ENCODE measurements around the gene LHX1.

Gene LHX1

GRCh38 chr17:36949461-36949927, 12.2 kb downstream of the LHX1 start:
- intact Hi-C loops (cut with DNase I), result loop anchor here (2.0 kb wide), 1 partner anchor 97 kb away; no protein-coding TSS in a partner anchor

GRCh38 chr17:36950027-36950426, 12.8 kb downstream of the LHX1 start:
- no peak for DNase-seq

More at GRCh38 chr17:36949461-36949927, 12.2 kb downstream of the LHX1 start:
- no peak for DNase-seq

GRCh38 chr17:36951084-36951789, 14.0 kb downstream of the LHX1 start:
- intact Hi-C loops (cut with DNase I), result loop anchor here (10.0 kb wide), 1 partner anchor 346 kb away; the partner anchor contains the start of gene MRM1
- DNase-seq, result no peak

More at GRCh38 chr17:36950027-36950426, 12.8 kb downstream of the LHX1 start:
- intact Hi-C loops (cut with DNase I), result loop anchor here (10.0 kb wide), 1 partner anchor 345 kb away; the partner anchor contains the start of gene MRM1

- intact Hi-C loops (cut with DNase I), result no loop called here
- no peak for DNase-seq
Observed at GRCh38 chr17:36971508-36971907, 34.2 kb downstream of the LHX1 start.

- DNase-seq, result no peak
- intact Hi-C loops (cut with DNase I), result no loop called here
Observed at GRCh38 chr17:36972186-36972700, 35.0 kb downstream of the LHX1 start.

- intact Hi-C loops (cut with DNase I), result no loop called here
- DNase-seq, result no peak
Observed at GRCh38 chr17:36972905-36973304, 35.6 kb downstream of the LHX1 start.

GRCh38 chr17:36975922-36976515, 38.7 kb downstream of the LHX1 start:
- DNase-seq, result no peak
- intact Hi-C loops (cut with DNase I), result no loop called here

- DNase-seq, result no peak
- intact Hi-C loops (cut with DNase I), result no loop called here
Observed at GRCh38 chr17:36977066-36977465, 39.8 kb downstream of the LHX1 start.

- no peak for DNase-seq
- intact Hi-C loops (cut with DNase I), result no loop called here
Observed at GRCh38 chr17:36977568-36977967, 40.3 kb downstream of the LHX1 start.

GRCh38 chr17:36978810-36979564, 41.7 kb downstream of the LHX1 start:
- DNase-seq, result no peak
- intact Hi-C loops (cut with DNase I), result no loop called here

- intact Hi-C loops (cut with DNase I), result no loop called here
Observed at GRCh38 chr17:36979565-36979941, 42.3 kb downstream of the LHX1 start.

GRCh38 chr17:36980280-36980761, 43.0 kb downstream of the LHX1 start:
- DNase-seq, result no peak
- intact Hi-C loops (cut with DNase I), result no loop called here

More at GRCh38 chr17:36979565-36979941, 42.3 kb downstream of the LHX1 start:
- no peak for DNase-seq

- intact Hi-C loops (cut with DNase I), result no loop called here
Observed at GRCh38 chr17:36983618-36984017, 46.3 kb downstream of the LHX1 start.

GRCh38 chr17:36989173-36989572, 51.9 kb downstream of the LHX1 start:
- intact Hi-C loops (cut with DNase I), result no loop called here
- no peak for DNase-seq

More at GRCh38 chr17:36983618-36984017, 46.3 kb downstream of the LHX1 start:
- DNase-seq, result no peak

GRCh38 chr17:36992701-36993100, 55.4 kb downstream of the LHX1 start:
- intact Hi-C loops (cut with DNase I), result no loop called here
- no peak for DNase-seq

GRCh38 chr17:36993227-36993626, 56.0 kb downstream of the LHX1 start:
- intact Hi-C loops (cut with DNase I), result no loop called here
- no peak for DNase-seq
